Stimulated activated CD4-positive, alpha-beta T cell treated with anti-CD3 and anti-CD28 coated beads, Interleukin-15, amount 100 ng/mL, for 48 hours (primary cell): ENCODE data around the gene MARVELD1.

ENCODE experiments used
- DNase-seq, 2 donors: peaks; one replicate each; pipeline ENCODE4 v3.0.0-alpha.2; 2020; ENCODE audit warnings: low read depth in 2 of 2

Gene MARVELD1

GRCh38 chr10:97755718-97756117 is 42.2 kb downstream of the MARVELD1 start:
- DNase-seq = no peak

DNA sequence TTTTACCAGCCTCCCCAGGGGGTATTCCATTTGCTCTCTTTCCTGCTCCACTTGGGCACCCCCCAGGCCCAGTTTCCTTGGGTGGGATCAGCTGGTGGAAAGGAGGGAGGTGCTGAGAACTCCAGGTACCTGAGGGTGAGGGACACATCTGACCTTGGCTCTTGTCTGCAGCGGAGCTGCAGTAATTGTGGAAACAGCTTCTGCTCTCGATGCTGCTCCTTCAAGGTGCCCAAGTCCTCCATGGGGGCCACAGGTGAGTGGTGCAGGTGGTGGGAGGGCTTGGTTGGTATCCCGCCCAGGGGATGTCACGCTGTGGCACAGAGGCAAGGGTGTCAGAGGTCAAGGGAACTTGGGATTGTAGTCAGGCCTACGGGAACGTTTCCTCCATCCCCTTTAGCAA is 43.9 kb downstream of the MARVELD1 start:
- DNase-seq = no peak

GRCh38 chr10:97759158-97759887 is 45.8 kb downstream of the MARVELD1 start:
- peak in 1 of 2 donors; percentile 19 for DNase-seq

DNA sequence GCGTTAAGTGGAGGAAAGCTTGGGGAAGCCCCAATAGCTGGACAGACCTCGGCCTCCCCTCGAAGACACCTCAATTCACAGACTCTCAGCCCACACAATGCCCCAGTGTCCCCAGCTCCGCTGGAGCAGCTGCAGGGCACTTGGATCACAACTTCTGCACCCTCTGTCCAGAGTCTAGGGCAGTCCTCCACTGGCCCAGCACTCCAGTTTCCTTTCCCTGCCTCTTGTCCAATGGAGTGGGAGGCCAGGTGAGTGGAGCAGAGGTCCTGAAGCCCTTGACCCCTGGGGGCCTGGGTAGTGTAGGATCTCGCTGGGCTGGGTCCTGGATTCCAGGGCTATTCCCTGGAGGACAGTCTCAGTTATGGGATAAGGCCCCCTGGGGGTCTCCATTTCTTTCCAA is 46.4 kb downstream of the MARVELD1 start:
- DNase-seq = no peak

DNA sequence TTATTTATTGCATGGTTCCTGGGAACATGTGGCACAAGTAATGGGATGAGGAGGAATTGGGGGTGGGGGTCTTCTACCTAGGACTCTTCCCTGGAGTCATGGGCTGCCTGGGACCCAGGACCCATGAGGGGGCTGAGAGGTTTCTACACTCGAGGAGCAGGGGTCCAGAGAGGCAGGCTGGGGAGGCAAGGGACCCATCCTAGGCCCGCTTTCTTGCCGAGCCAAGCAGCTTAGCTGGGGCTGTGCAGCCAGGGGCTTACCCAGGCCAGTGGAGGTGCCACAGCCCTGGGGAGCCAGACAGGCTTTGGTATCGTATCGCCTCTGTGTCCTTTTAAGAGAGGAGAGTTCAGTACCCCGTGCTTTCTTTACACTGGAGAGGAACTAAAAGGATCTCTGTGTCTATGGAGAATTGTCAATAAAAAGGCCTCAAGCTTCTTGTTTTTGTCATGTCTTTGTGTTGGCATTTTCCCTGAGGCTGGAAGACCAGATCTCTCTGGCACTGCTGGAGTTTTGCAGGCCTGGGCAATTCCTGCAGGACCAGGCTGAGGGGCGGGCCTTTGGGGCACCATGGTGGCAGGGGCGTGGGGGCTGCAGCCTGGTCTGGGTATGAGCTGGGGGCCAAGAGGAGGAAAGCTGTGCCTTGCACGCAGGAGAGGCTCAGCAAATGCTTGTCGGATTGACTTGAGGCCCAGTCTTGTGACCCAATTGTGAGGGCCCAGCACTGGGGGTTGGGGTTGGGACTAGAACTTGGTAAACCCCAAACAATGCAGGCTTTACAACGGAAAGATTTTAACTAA is 47.1 kb downstream of the MARVELD1 start:
- DNase-seq = no peak

DNA sequence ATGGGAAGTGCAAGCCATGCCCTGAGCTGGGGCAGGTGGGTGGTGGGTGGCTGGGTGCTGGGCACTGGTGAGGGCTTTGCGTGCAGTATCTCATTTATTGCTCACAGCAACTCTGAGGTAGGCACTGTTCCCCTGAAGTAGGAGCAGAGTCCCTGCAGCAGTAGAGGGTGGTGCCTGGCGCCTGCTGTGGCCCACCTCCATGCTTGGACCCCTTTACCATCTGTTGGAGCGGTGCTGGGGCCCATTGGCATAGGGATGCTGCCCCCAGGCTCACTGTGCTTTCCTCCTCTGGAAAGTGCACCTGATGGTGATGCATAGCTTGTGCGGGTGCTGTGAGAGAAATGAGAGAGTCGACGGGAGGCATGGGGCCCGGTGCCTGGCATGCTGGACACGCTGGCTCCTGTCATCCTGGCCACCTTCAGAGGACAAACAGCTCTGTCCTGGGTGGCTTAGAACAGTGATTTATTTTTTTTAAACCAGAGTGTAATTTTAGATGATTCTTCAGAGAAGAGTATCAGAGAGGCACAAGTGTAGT is 47.9 kb downstream of the MARVELD1 start:
- DNase-seq = no peak

- no peak for DNase-seq
Measured at GRCh38 chr10:97762056-97762455, 48.5 kb downstream of the MARVELD1 start.

GRCh38 chr10:97762816-97763215 is 49.3 kb downstream of the MARVELD1 start:
- DNase-seq = no peak

DNA sequence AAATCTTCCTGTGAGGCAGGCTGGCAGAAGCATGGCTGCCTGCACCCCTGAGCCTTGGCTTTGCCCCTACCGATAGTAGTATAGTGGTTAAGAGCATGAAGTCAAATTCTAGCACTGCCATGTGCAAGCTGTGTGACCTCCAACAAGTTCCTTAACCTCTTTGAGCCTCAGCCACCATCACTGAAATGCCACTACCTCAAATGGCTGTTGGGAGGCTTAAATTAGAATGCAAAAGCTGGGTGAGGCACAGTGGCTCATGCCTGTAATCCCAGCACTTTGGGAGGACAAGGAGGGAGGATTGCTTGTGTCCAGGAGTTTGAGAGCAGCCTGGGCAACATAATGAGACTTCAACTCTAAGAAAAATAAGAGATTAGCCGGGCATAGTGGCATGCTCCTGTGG is 49.9 kb downstream of the MARVELD1 start:
- DNase-seq = no peak

DNA sequence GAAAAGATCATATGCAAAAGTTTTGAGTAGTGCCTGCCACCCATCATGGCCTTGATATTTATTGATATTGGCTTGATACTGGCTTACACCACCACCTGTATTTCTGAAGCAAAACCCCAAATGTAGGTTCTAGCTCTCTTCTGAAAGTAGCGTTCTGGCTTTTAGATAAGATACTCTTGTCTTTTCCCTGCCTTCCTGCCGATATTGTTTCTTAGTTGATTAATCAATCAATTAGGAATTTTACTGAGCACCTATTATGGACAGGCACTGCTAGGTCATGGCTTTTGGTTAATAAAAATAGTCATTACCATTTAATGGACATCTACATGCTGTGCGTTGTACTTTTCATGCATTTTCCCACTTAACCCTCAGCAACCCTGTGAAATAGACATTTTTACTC is 50.4 kb downstream of the MARVELD1 start:
- DNase-seq = no peak

GRCh38 chr10:97764519-97764931 is 51.0 kb downstream of the MARVELD1 start:
- no peak for DNase-seq

- no peak for DNase-seq
Measured at GRCh38 chr10:97765201-97765600, 51.7 kb downstream of the MARVELD1 start.

GRCh38 chr10:97766106-97766810 is 52.7 kb downstream of the MARVELD1 start:
- DNase-seq = no peak

- DNase-seq = no peak
Measured at GRCh38 chr10:97766996-97767924, 53.7 kb downstream of the MARVELD1 start.
